K562 (cell line): ENCODE measurements around the gene ZMIZ1. TPM values are rescaled to one million over a fixed set of nuclear protein-coding genes. Genes with fewer than 3 reads are reported as not detected.

Source experiments
- ATAC-seq: fragments of 200-7000 bp; cut with Tn5 transposase; 3 replicates; pipeline ENCODE4 v1.9.1; 2020; ENCODE audit warnings: moderate library complexity
- BruUV-seq: library from RNA; stranded (reverse); fragments of 400-500 nt; replicated peaks from 2 replicates; lab custom pipeline; 2021; lab: Mats Ljungman, UMichigan
- CTCF ChIA-PET: fragments of 300-600 bp; formaldehyde crosslinking; extraction: SDS; loops from one replicate; lab custom pipeline; 2021; ENCODE audit warnings: low intra/inter-chr PET ratio; lab: Yijun Ruan, JAX
- POLR2A ChIA-PET: fragments of 300-600, 350-650 bp; sonication (Branson Sonifier 250); formaldehyde crosslinking; extraction: SDS; loops from one replicate; lab custom pipeline; 2021; ENCODE audit warnings: antibody characterized with exemption, inconsistent platforms; lab: Yijun Ruan, JAX
- DNase-seq, 4 experiments: peaks; one replicate each; pipeline versions ENCODE4 v3.0.0 to v3.0.0-alpha.2; 2011 to 2018; ENCODE audit warnings: low spot score in 3 of 4, mixed read lengths in 3 of 4; ENCODE audit errors: extremely low read depth in 1 of 4
- FAIRE-seq: peaks from 2 replicates; lab custom pipeline; 2011; peaks lifted over from hg19 to GRCh38; lab: Jason Lieb, UNC
- H2AFZ ChIP-seq: 2 replicates; pipeline ENCODE4 v1.6.0; 2011; ENCODE audit warnings: low read depth, low read length, control low read depth, inconsistent platforms
- H3K27ac ChIP-seq: fragments of 200-600 bp; 3 replicates; pipeline ENCODE4 v1.8.0; 2011; ENCODE audit warnings: low read depth, mild to moderate bottlenecking, control low read depth, inconsistent platforms, low read length, moderate library complexity, mixed read lengths; ENCODE audit errors: extremely low read depth
- H3K27me3 ChIP-seq, 2 experiments: fragments of 300-600 bp in 1 of 2; 2 replicates in 1 of 2; 3 replicates in 1 of 2; pipeline versions ENCODE4 v1.6.0 to v1.8.0; 2011; ENCODE audit warnings: inconsistent platforms in 2 of 2, low read length in 2 of 2, mild to moderate bottlenecking in 1 of 2, mixed read lengths in 1 of 2, moderate library complexity in 1 of 2; ENCODE audit not compliant: control insufficient read depth in 2 of 2, insufficient read depth in 2 of 2
- H3K36me3 ChIP-seq: fragments of 300-600 bp; 3 replicates; pipeline ENCODE4 v1.8.0; 2011; ENCODE audit warnings: mild to moderate bottlenecking, low read length, inconsistent platforms; ENCODE audit not compliant: control insufficient read depth, insufficient read depth
- H3K4me1 ChIP-seq, 2 experiments: fragments of 200-600 bp in 1 of 2; replicated peaks in 1 of 2; 2 replicates in 1 of 2; 3 replicates in 1 of 2; pipeline versions ENCODE4 v1.5.1 to v1.8.0; 2011; ENCODE audit warnings: inconsistent platforms in 2 of 2, low read length in 2 of 2, mild to moderate bottlenecking in 1 of 2, mixed read lengths in 1 of 2, moderate library complexity in 1 of 2; ENCODE audit not compliant: control insufficient read depth in 2 of 2, insufficient read depth in 2 of 2
- H3K4me2 ChIP-seq: 2 replicates; pipeline ENCODE4 v1.6.1; 2011; ENCODE audit warnings: low read length, control low read depth, inconsistent platforms, mixed read lengths; ENCODE audit not compliant: insufficient read depth
- H3K4me3 ChIP-seq: fragments of 200-600 bp; sonication (generic), shearing (Covaris generic); 2 replicates; pipeline ENCODE4 v1.5.1; 2016; ENCODE audit warnings: control low read depth, inconsistent platforms
- H3K79me2 ChIP-seq: fragments of 200-600 bp; 3 replicates; pipeline ENCODE4 v1.8.0; 2011; ENCODE audit warnings: low read length, inconsistent platforms; ENCODE audit not compliant: control insufficient read depth, insufficient read depth
- H3K9ac ChIP-seq, 2 experiments: 2 replicates each; pipeline versions ENCODE4 v1.6.0 to v1.6.1; 2011; ENCODE audit warnings: low read depth in 2 of 2, low read length in 2 of 2, control low read depth in 1 of 2, inconsistent platforms in 1 of 2, mild to moderate bottlenecking in 1 of 2, mixed read lengths in 1 of 2; ENCODE audit not compliant: insufficient read depth in 1 of 2
- H3K9me1 ChIP-seq: one replicate; pipeline ENCODE4 v1.6.0; 2011; ENCODE audit warnings: inconsistent platforms, mild to moderate bottlenecking, low read length, moderate library complexity; ENCODE audit not compliant: control insufficient read depth, insufficient read depth
- H3K9me3 ChIP-seq: replicated peaks from 2 replicates; pipeline ENCODE4 v1.5.1; 2011; ENCODE audit warnings: low read depth, low read length, inconsistent platforms; ENCODE audit not compliant: control insufficient read depth, insufficient read depth
- H4K20me1 ChIP-seq: replicated peaks from 2 replicates; pipeline ENCODE4 v1.6.1; 2011; ENCODE audit warnings: low read length, inconsistent platforms, mixed read lengths; ENCODE audit not compliant: control insufficient read depth, insufficient read depth
- ARNT ChIP-seq, 2 experiments: fragments of 450-650 bp; IDR thresholded peaks; 2 replicates each; pipeline ENCODE4 v1.6.1; 2016; ENCODE audit warnings: mild to moderate bottlenecking in 1 of 2
- CHD1 ChIP-seq: fragments of 200-600 bp; sonication (generic); IDR thresholded peaks from one replicate; pipeline ENCODE4 v1.6.1; 2012; ENCODE audit warnings: mild to moderate bottlenecking, moderate library complexity, low read length, inconsistent platforms
- DNMT1 ChIP-seq: fragments of 450-650 bp; IDR thresholded peaks from 2 replicates; pipeline ENCODE4 v1.6.1; 2016; ENCODE audit warnings: antibody characterized with exemption, mild to moderate bottlenecking
- GATA2 ChIP-seq: sonication (generic); formaldehyde crosslinking; IDR thresholded peaks from 2 replicates; pipeline ENCODE4 v1.4.0; 2020; ENCODE audit warnings: mild to moderate bottlenecking, missing genetic modification reagents
- POLR2A ChIP-seq: fragments of 450-650 bp; conservative IDR thresholded peaks from 2 replicates; pipeline ENCODE4 v1.6.1; 2016
- ZFP36 ChIP-seq: fragments of 150-350 bp; IDR thresholded peaks from 2 replicates; pipeline ENCODE4 v1.6.1; 2018; ENCODE audit warnings: low read length, low read depth; ENCODE audit not compliant: partially characterized antibody
- WGBS: fragments of 100-300 bp; shearing (Covaris generic); methylation state at CpG from one replicate; pipeline ENCODE4 v1.1.6; 2016; ENCODE audit warnings: low coverage, mixed read lengths; ENCODE audit not compliant: insufficient coverage; ENCODE audit errors: missing lambda C conversion rate; 5-methylcytosine and 5-hydroxymethylcytosine counted together
- in situ Hi-C: fragments of 300-500 bp; cut with MboI; formaldehyde crosslinking; loops from 4 replicates; pipeline ENCODE4 v1.15.0; 2018; ENCODE audit warnings: inconsistent platforms, mixed read lengths
- intact Hi-C: fragments of 100-400 bp; cut with micrococcal nuclease; formaldehyde crosslinking; loops from 2 replicates; pipeline ENCODE4 v1.14.2; 2022
- polyA plus RNA-seq, 8 experiments: library from polyadenylated mRNA; depleted of rRNA in 4 of 8; stranded (reverse) in 5 of 8; unstranded in 3 of 8; fragments of >200 nt; fragmentation: Nextera tagmentation in 2 of 8; fragmentation: Illumina TruSeq in 1 of 8; extraction: Ambion mirVana in 2 of 8; extraction: Trizol in 1 of 8; gene quantifications; 2 replicates each; pipeline versions ENCODE4 v1.2.1 to v1.2.3, GENCODE V29; 2011 to 2014; ENCODE audit warnings: inconsistent platforms in 1 of 8, missing spikeins in 1 of 8
- total RNA-seq, 7 experiments: library from RNA; depleted of rRNA in 6 of 7; stranded (reverse); fragments of >200 nt in 6 of 7; fragmentation: Illumina TruSeq in 2 of 7; extraction: Trizol in 2 of 7; gene quantifications; 2 replicates each; pipeline versions ENCODE4 v1.2.1 to v1.2.3, GENCODE V29; 2011 to 2021; ENCODE audit warnings: low replicate concordance in 1 of 7
- TF ChIP-seq, protein P1 (sequence below), 3 experiments: fragments of 200-800 bp in 1 of 3; fragments of 250-450 bp in 1 of 3; fragments of 450-650 bp in 1 of 3; sonication (Bioruptor Pico) in 1 of 3; sonication (Bioruptor generic) in 1 of 3; formaldehyde crosslinking in 1 of 3; IDR thresholded peaks; 2 replicates each; pipeline versions ENCODE4 v1.6.1 to v1.8.0; 2016 to 2022; ENCODE audit warnings: mild to moderate bottlenecking in 2 of 3, missing genetic modification characterization in 2 of 3, missing compliant biosample characterization in 1 of 3, moderate library complexity in 1 of 3

The ZMIZ1 gene
- total and polyA plus RNA-seq, 9 of the 15 experiments (the other 6 are each of a cell fraction or from before 2014, with no cell fraction given) = 1.0 to 37.3 (median 4.3) TPM

DNA sequence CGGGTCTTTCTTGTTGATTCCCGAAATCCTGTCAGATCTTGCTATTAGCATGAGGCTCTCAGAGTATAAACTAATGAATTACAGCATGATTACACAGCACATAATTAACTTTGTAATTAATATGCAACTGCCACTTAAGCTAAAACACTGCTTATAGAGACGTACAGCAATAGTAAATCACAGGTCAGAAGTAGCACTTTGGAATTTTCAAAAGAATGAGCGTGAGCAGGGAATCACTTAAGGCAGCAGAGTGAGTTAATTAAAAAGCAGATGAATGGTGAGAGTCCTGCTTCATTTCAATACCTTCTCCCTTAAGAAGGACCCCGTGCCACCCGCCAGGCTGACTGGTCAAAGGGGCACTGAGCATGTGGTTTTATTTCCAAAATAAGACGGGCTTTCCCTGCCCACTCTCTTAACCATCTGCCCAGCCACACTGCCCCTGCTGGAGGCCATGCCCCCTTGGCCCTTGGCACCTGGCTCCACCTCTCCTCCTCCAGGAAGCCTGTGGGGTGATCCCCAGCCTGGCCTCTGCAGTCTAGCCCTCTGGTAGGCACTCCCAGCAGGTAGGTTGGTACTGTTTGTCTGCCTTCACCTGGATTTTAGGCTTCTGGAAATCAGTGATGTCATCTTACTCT, 117.8 kb downstream of the ZMIZ1 start:
- no peak for DNase-seq
- ChIA-PET CTCF (no interaction called here), POLR2A (interaction anchor here (0.6 to 1.0 kb wide), 2 partner anchors 8 to 108 kb away, joined by 3 read pairs; no protein-coding TSS in a partner anchor)
- BruUV-seq = no TSS peak
- Histone ChIP-seq H3K9me3 (no peaks in the 10 kb centered on the region), H3K27ac (no peak overlapping the region), H4K20me1 (no peaks in the 10 kb centered on the region), H3K9ac (peak overlapping the region in 1 of 2 experiments; percentile 61; a peak in 1 of 4 replicates), H3K4me2 (no peak overlapping the region), H3K4me1 (peaks cover 77 to 79% of the 10 kb centered on the region in 2 experiments), H3K79me2 (peaks cover 5% of the 10 kb centered on the region; the same call in 1 of the 3 replicates), H3K9me1 (no peaks in the 10 kb centered on the region), H3K4me3 (no peak overlapping the region), H3K27me3 (no peaks in the 10 kb centered on the region), H3K36me3 (peaks cover 33% of the 10 kb centered on the region), H2AFZ (no peak overlapping the region)
- intact Hi-C loops (no loop called here), in situ Hi-C loops (loop anchor here (25.0 kb wide), 2 partner anchors 99 to 1149 kb away; partner anchors contain the start of genes POLR3A and RPS24)
- ATAC-seq = no peak
- no peak for FAIRE-seq
- TF ChIP-seq ZFP36 = peak; percentile 42
- TF ChIP-seq ARNT (IDR thresholded peaks at IDR 0.05) = no peak
- 88% methylated on average over 7 of the region's 7 CpGs for WGBS

DNA sequence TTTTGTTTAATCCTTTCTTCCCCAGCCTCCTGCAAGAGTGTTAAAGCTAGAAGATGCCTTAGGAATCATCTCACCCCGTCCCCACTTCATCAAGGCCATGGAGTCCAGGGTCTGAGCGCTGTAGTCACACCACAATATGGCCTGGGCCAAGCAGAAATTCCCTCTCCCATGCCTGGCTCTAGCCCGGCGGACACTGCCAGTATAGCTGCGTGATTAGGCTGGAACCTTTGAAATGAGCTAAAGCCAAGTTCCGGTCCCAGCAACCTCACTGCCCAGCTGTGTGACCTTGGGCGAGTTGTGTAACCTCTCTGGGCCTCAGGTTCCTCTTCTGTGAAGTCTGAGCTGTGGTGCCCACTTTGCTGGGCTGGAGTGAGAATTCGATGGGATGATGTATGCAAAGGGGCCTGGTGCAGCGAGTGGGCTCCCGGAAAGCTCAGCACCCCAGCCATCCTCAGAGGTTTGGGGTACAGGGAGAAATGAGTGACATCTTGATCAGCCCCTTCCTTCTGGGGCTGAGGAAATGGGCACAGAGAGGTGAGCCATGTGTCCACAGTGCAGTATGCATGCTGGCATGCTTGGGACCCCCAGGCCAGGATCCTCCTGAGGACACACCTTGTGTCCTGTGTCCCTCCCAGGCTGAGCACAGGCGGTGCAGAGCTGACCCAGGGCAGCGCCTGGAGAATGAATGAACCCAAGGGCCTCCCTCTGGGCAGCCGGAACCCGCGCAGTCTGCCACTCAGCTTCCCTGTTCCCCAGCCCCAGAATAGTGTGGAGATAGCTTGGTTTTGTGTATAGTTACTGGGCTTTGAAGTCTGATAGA, 118.6 kb downstream of the ZMIZ1 start:
- WGBS = 93% methylated on average over 15 of the region's 15 CpGs
- Histone ChIP-seq H3K27ac (no peak overlapping the region), H3K9ac (peak overlapping the region in 1 of 2 experiments; percentile 56; a peak in 2 of 4 replicates), H3K36me3 (peaks cover 27% of the 10 kb centered on the region), H3K9me3 (no peaks in the 10 kb centered on the region), H3K79me2 (no peaks in the 10 kb centered on the region), H3K27me3 (no peaks in the 10 kb centered on the region), H3K4me1 (peaks cover 69 to 76% of the 10 kb centered on the region in 2 experiments), H3K4me2 (no peak overlapping the region), H4K20me1 (no peaks in the 10 kb centered on the region), H3K4me3 (no peak overlapping the region), H2AFZ (no peak overlapping the region), H3K9me1 (no peaks in the 10 kb centered on the region)
- POLR2A ChIA-PET = interaction anchor here (0.6 to 1.0 kb wide), 5 partner anchors 8 to 109 kb away, joined by 3 to 4 read pairs (median 3); no protein-coding TSS in a partner anchor
- FAIRE-seq = no peak
- in situ Hi-C loops = loop anchor here (25.0 kb wide), 2 partner anchors 100 to 1150 kb away; partner anchors contain the start of genes POLR3A and RPS24
- CTCF ChIA-PET = no interaction called here
- no TSS peak for BruUV-seq
- no peak for ATAC-seq
- intact Hi-C loops = no loop called here
- no peak for DNase-seq
- TF ChIP-seq GATA2 (CRISPR knock-in tag) (0 out of 2 replicates have a peak, but pooled peaks have one; percentile 32), POLR2A (no peak), DNMT1 (no peak), CHD1 (no peak)
- TF ChIP-seq, protein P1, sequence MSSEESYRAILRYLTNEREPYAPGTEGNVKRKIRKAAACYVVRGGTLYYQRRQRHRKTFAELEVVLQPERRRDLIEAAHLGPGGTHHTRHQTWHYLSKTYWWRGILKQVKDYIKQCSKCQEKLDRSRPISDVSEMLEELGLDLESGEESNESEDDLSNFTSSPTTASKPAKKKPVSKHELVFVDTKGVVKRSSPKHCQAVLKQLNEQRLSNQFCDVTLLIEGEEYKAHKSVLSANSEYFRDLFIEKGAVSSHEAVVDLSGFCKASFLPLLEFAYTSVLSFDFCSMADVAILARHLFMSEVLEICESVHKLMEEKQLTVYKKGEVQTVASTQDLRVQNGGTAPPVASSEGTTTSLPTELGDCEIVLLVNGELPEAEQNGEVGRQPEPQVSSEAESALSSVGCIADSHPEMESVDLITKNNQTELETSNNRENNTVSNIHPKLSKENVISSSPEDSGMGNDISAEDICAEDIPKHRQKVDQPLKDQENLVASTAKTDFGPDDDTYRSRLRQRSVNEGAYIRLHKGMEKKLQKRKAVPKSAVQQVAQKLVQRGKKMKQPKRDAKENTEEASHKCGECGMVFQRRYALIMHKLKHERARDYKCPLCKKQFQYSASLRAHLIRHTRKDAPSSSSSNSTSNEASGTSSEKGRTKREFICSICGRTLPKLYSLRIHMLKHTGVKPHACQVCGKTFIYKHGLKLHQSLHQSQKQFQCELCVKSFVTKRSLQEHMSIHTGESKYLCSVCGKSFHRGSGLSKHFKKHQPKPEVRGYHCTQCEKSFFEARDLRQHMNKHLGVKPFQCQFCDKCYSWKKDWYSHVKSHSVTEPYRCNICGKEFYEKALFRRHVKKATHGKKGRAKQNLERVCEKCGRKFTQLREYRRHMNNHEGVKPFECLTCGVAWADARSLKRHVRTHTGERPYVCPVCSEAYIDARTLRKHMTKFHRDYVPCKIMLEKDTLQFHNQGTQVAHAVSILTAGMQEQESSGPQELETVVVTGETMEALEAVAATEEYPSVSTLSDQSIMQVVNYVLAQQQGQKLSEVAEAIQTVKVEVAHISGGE (CRISPR knock-in tag; IDR thresholded peaks at IDR 0.05) = 0 out of 6 replicates have a peak, but pooled peaks of 1 of the 3 experiments have one; percentile 0
